NK-92 (cell line): ENCODE data around the gene PLB1.

ENCODE experiments used
- DNase-seq: peaks from one replicate; lab custom pipeline; 2025; ENCODE audit not compliant: unreplicated experiment; lab: John Stamatoyannopoulos, UW

PLB1 gene

DNA sequence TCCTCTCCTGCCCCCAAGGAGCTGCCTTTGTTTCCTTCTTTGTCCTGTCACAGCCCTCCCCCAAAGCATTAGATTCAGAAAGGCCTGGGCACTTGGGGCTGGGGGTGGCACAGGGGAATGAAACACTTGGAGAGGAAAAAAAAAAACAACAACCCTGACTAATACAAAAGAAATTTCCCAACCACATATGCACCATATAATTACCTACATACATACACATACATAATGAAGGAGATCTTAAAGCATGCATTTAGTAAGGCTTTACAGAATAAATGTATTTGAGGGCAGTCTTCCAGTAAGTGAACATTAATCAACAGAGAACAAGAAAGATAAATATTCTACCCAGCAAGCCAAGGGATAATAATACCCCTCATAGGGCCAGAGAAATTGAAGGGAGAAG is 185.7 kb downstream of the PLB1 start:
- DNase-seq: no peak

DNA sequence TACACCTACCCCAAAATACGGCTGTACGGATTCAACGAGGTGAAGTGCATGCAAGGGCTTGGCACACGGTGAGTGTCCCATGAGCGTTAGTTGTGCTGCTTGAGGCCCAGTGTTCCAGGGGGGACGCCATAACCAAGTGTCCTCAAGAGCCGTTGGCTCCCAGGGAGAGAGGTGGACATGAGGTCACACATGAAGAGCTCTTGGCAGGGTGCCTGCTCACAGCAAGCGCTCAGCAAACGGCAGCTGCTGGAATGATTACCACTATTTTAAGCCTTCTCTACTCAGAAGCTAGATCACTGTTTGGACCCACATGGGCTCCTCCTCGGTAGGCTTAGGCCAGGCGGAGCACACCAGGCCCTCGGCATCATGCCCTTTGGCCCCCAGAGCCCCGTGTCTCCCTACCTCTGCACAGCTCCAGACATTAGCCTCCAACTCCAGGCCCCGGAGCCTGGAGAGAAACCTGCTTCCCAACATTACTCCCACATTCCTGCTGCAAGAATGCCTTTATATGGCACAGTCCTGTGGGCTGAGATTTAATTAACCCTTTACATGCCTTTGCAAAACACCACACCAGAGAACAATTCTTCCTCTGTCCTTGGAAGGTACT is 187.3 kb downstream of the PLB1 start:
- DNase-seq: no peak

DNA sequence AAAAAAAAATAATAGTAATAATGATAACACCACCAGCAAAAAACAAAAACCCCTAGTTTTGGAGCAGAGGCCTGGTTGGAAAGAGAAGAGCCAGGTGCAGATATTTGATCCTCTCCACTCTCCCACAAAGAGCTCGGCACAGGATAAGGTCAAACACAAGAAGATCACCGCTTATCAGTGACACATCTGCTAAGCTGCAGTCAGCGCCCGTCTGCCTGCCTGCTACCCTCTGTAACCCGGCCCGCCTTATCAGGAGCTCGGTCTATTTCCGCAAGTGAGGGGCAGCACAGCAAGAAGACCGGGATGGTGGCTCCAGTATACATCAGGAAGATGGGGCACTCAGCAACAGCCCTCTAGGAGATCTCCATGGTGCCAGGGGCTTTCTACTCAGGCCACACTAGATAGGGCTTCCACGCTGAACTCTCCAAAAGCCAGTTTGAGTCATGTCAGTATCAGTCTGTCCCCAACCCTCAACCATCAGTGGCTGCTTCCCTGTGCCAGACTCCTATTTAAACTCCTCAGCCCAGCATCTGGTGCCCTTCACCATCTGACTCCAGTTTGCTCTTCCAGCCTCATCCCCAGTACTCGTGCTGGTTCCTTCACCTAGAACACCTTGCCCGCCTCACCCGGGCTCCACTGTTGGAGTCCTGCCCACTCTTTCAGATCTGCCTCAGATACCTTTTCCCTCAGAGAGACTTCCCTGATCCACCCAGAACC is 188.4 kb downstream of the PLB1 start:
- no peak for DNase-seq

DNA sequence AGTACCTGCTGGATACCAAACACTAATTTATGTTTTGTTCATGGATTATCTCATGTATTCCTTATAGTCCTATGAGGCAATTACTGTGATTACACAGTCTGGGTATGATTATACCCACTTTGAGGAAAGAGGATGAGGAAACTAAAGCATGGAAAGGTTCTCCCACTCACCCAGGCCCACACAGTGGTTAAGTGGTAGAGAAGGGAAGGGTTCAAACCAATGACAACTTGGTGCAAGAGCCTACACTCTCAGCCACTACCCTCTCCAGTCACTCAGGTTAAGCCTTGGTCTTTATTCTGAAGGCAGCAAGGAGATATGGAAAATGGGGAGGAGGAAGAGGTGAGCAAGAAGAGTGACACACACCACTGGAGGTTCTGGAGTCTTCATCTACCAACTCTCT is 191.3 kb downstream of the PLB1 start:
- DNase-seq: no peak

DNA sequence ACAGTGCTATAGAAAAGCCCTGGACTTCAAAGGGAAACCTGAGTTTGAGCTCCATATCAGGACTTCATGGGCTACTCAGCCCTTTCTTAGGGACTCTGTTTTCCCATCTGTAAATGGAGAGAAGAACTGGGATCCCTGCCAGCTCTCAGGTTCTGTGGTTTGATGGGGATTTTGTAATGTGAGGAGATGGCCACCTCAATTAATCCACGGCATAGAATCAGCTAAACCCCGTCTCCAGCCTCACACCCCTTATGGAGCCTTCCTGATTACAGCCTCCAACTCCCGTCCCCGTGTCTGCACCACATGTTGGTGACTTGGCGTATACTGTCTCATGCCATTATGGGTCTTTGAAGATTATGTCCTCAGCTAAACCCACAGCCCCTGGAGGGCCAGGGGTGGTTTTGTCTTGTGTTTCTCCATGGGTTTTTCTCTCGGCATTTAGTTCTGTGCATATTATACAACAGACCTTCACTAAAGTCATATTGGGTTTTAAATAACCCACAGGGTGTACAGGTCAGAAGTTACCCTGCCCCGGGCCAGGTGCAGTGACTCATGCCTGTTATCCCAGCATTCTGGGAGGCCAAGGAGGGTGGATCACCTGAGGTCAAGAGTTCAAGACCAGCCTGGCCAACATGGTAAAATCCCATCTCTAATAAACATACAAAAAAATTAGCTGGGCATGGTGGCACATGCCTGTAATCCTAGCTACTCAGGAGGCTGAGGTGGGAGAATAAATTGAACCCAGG is 192.0 kb downstream of the PLB1 start:
- DNase-seq: no peak

DNA sequence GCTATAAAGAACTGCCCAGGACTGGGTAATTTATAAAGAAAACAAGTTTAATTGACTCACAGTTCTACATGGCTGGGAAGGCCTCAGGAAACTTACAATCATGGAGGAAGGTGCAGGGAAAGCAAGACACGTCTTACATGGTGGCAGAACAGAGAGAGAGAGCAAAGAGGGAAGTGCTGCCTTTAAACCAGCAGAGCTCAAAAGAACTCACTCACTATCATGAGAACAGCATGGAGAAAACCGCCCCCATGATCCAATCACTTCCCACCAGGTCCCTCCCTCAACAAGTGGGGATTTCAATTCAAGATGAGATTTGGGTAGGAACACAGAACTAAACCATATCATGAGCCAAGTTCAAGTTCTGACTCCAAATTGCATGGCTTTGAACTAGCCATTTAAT is 193.0 kb downstream of the PLB1 start:
- DNase-seq: no peak

DNA sequence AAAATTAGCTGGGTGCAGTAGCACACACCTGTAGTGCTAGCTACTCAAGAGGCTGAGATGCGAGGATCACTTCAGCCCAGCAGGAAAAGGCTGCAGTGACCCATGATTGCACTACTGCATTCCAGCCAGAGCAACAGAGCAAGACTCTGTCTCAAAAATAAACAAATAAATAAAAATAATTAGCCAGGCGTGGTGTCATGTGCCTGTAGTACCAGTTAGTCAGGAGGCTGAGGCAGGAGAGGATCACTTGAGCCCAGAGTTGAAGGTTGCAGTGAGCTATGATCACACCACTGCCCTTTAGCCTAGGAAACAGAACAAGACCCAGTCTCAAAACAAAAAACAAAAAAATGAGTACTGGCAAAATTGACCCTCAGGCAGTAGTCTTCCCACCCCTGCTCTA is 193.9 kb downstream of the PLB1 start:
- no peak for DNase-seq

DNA sequence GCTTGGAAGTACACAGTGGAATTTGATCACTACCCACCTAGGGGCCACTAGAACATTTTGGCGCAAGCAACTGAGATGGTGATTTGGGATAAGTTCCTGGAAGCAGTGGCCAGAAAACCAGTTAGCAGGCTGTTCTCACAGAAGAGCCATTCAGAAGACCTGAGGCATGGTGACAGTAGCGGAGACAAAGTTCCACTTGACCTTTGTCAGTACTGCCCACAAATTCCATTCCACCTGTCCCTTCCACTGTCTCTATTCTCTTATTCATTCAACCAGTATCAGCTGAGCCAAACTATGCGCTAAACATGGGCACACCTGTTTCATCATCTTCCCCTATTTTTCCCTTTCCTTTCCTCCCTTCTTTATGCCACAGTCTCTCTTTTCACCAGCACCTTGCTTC is 196.6 kb downstream of the PLB1 start:
- no peak for DNase-seq

DNA sequence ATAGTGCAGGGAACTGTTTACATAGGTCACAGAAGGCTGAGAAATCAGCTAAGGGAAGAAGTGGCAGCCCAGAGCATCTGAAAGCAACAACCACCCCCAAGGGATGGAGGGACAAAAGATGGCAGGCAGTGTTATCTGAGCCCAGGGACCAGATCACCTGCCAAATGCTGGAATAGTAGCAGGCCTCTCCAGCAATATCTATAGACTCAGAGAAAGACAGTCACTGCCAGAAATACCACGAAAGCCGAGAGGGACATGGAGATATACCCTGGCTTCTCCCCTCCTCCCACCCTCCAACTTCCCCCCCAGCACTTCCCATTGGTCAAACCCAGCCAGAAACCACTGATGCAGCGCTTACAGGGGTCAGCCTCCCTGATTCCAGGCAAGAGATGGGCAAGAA is 197.4 kb downstream of the PLB1 start:
- no peak for DNase-seq
